ENCODE measurements around the gene CARS2.

GRCh38 chr13:110646442-110647364, 59.2 kb downstream of the CARS2 start:
- TF ChIP-seq POLR2A (IDR thresholded peaks at IDR 0.05; ENCODE audit: low read depth, low read length) (no peak), POLR2AphosphoS5 (IDR thresholded peaks at IDR 0.05; ENCODE audit: low read depth, low read length) (no peak), PAX5 (IDR thresholded peaks at IDR 0.05; ENCODE audit: insufficient read depth, low read length, severe bottlenecking) (no peak), TAF1 (IDR thresholded peaks at IDR 0.05; ENCODE audit: low read depth, low read length) (no peak), SPI1 (IDR thresholded peaks at IDR 0.05; ENCODE audit: low read depth, low read length) (no peak), POU2F2 (IDR thresholded peaks at IDR 0.05; ENCODE audit: low read depth, low read length) (no peak)

All from GM12891 (cell line).